ENCODE measurements around the gene GPATCH1.

DNA sequence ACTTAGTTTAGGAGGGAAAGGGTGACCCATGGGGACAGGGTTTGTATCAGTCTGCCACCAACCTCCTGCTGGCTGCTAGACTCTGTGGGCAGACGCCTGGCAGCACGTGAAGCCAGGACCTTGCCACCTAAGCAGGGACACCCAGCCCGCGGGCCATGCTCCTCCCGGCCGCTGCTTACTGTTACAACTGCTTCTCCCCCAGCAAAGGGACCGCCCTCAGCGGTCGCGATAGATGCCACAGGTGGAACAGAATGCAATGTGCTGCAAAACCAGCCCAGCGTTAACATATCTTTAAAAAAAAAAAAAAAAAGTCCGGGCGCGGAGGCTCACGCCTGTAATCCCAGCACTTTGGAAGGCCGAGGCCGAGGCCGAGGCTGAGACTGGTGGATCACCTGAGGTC, 14.4 kb upstream of the GPATCH1 start:
- no peak for TF ChIP-seq CTCF (IDR thresholded peaks at IDR 0.05; ENCODE audit: low read length)
- no peak for TF ChIP-seq EZH2 (IDR thresholded peaks at IDR 0.05; ENCODE audit: borderline replicate concordance, low read length)
